PFSK-1 (cell line): ENCODE measurements around the gene SPATA1.

ENCODE experiments used
- FOXP2 ChIP-seq: optimal IDR thresholded peaks from 2 replicates; pipeline ENCODE3; 2011; ENCODE audit warnings: borderline replicate concordance, control low read depth, inconsistent platforms; ENCODE audit not compliant: insufficient read depth; ENCODE audit errors: extremely low read length, extremely low read depth
- POLR2AphosphoS5 ChIP-seq: IDR thresholded peaks from 2 replicates; pipeline ENCODE4 v1.6.1; 2012; ENCODE audit warnings: low read depth, mild to moderate bottlenecking, control low read depth, low read length, moderate library complexity
- REST ChIP-seq, 2 experiments: IDR thresholded peaks; 2 replicates each; pipeline versions ENCODE4 v1.6.1 to v1.8.0; 2011 to 2012; ENCODE audit warnings: low read depth in 2 of 2, low read length in 2 of 2, control low read depth in 1 of 2, inconsistent platforms in 1 of 2, mild to moderate bottlenecking in 1 of 2, moderate library complexity in 1 of 2; ENCODE audit not compliant: insufficient read depth in 1 of 2
- SIN3A ChIP-seq: IDR thresholded peaks from 2 replicates; pipeline ENCODE4 v1.6.1; 2012; ENCODE audit warnings: mild to moderate bottlenecking, low read length, moderate library complexity, borderline replicate concordance; ENCODE audit not compliant: insufficient read depth
- TAF1 ChIP-seq: IDR thresholded peaks from 2 replicates; pipeline ENCODE4 v1.6.1; 2012; ENCODE audit warnings: low read length, control low read depth, borderline replicate concordance; ENCODE audit not compliant: insufficient read depth

SPATA1 gene

GRCh38 chr1:84613887-84614286, 107.7 kb downstream of the SPATA1 start:
- TF ChIP-seq SIN3A (no peak), REST (IDR thresholded peaks at IDR 0.05; ENCODE audit: insufficient read depth in 1 of 2, low read depth in 2 of 2, low read length in 2 of 2) (no peak), POLR2AphosphoS5 (no peak), FOXP2 (no peak), TAF1 (no peak)

DNA sequence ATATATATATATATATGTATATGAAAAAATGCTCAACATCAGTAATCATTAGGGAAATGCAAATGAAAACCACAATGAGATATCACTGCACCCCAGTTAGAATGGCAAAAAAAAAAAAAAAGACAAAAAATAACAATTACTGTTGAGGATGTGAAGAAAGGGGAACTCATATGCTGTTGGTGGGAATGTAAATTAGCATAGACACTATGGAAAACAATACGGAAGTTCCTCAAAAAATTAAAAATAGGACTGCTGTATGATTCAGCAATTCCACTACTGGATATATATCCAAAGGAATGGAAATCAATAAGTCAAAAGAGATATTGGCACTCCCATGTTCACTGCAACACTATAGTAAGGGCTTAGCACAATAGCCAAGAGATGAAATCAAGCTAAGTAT, 109.6 kb downstream of the SPATA1 start:
- TF ChIP-seq SIN3A (no peak), TAF1 (no peak), POLR2AphosphoS5 (no peak), REST (IDR thresholded peaks at IDR 0.05; ENCODE audit: insufficient read depth in 1 of 2, low read depth in 2 of 2, low read length in 2 of 2) (no peak), FOXP2 (no peak)
